GM23248 (cell line): Measurements from ENCODE around the gene CHST9. TPM values are rescaled to one million over a fixed set of nuclear protein-coding genes. Genes with fewer than 3 reads are reported as not detected.

Experiments
- DNase-seq: peaks from one replicate; pipeline ENCODE4 v3.0.0-alpha.2; 2015
- H2AFZ ChIP-seq: fragments of 200-600 bp; sonication (generic); 2 replicates; pipeline ENCODE4 v1.6.1; 2016; ENCODE audit warnings: antibody characterized with exemption
- H3F3A ChIP-seq: fragments of 200-600 bp; sonication (generic); 2 replicates; pipeline ENCODE4 v1.6.1; 2016; ENCODE audit warnings: mild to moderate bottlenecking, antibody characterized with exemption, mixed run types; ENCODE audit not compliant: insufficient read depth
- H3K27ac ChIP-seq: fragments of 200-600 bp; sonication (generic); 2 replicates; pipeline ENCODE4 v1.5.1; 2016; ENCODE audit warnings: mild to moderate bottlenecking
- H3K27me3 ChIP-seq: fragments of 200-600 bp; sonication (generic); replicated peaks from 2 replicates; pipeline ENCODE4 v1.6.1; 2016; ENCODE audit warnings: mild to moderate bottlenecking; ENCODE audit not compliant: insufficient read depth
- H3K36me3 ChIP-seq: fragments of 200-600 bp; sonication (generic); 2 replicates; pipeline ENCODE4 v1.6.1; 2016; ENCODE audit warnings: low read depth, mild to moderate bottlenecking
- H3K4me1 ChIP-seq: fragments of 200-600 bp; sonication (generic); 2 replicates; pipeline ENCODE4 v1.6.1; 2016; ENCODE audit warnings: mild to moderate bottlenecking; ENCODE audit not compliant: insufficient read depth
- H3K4me2 ChIP-seq: fragments of 200-600 bp; sonication (generic); one replicate; pipeline ENCODE4 v1.6.1; 2016; ENCODE audit warnings: mild to moderate bottlenecking; ENCODE audit not compliant: unreplicated experiment
- H3K4me3 ChIP-seq: fragments of 200-600 bp; sonication (generic); 2 replicates; pipeline ENCODE4 v1.5.1; 2016; ENCODE audit warnings: mild to moderate bottlenecking
- H3K79me2 ChIP-seq: fragments of 200-600 bp; sonication (generic); 2 replicates; pipeline ENCODE4 v1.6.1; 2016; ENCODE audit warnings: mild to moderate bottlenecking; ENCODE audit not compliant: insufficient read depth
- H3K9ac ChIP-seq: fragments of 200-600 bp; sonication (generic); 2 replicates; pipeline ENCODE4 v1.6.1; 2016; ENCODE audit warnings: mild to moderate bottlenecking
- H3K9me2 ChIP-seq: fragments of 200-600 bp; sonication (generic); 2 replicates; pipeline ENCODE4 v1.6.1; 2016; ENCODE audit warnings: mixed run types, mild to moderate bottlenecking, moderate library complexity; ENCODE audit not compliant: insufficient read depth
- H3K9me3 ChIP-seq: fragments of 200-600 bp; sonication (generic); one replicate; pipeline ENCODE4 v1.6.1; 2017; ENCODE audit warnings: low read depth
- H4K20me1 ChIP-seq: fragments of 200-600 bp; sonication (generic); 2 replicates; pipeline ENCODE4 v1.6.0; 2016; ENCODE audit not compliant: insufficient read depth
- EZH2 ChIP-seq: fragments of 200-600 bp; sonication (generic); IDR thresholded peaks from 2 replicates; pipeline ENCODE4 v1.6.1; 2018; ENCODE audit warnings: antibody characterized with exemption, mild to moderate bottlenecking; ENCODE audit not compliant: insufficient read depth, poor library complexity, severe bottlenecking
- EZH2phosphoT487 ChIP-seq: fragments of 200-600 bp; sonication (generic); IDR thresholded peaks from 2 replicates; pipeline ENCODE4 v1.6.1; 2018; ENCODE audit warnings: antibody characterized with exemption, moderate library complexity, mild to moderate bottlenecking, low read depth; ENCODE audit not compliant: insufficient read depth
- WGBS, 2 experiments: methylation state at CpG; one replicate each; pipeline ENCODE4 v1.1.6; 2015 to 2017; ENCODE audit warnings: low lambda C conversion rate in 2 of 2, low coverage in 1 of 2; ENCODE audit errors: missing lambda C conversion rate in 2 of 2; 5-methylcytosine and 5-hydroxymethylcytosine counted together
- in situ Hi-C: fragments of 300-500 bp; cut with MboI; formaldehyde crosslinking; loops from 2 replicates; pipeline ENCODE4 v1.15.0; 2020
- polyA plus RNA-seq: library from polyadenylated mRNA; unstranded; fragments of >200 nt; fragmentation: Nextera tagmentation; extraction: Ambion mirVana; gene quantifications from 2 replicates; pipeline ENCODE4 v1.2.1, GENCODE V29; 2016
- total RNA-seq: library from RNA; depleted of rRNA; stranded (reverse); fragments of >200 nt; shearing (Covaris generic); gene quantifications from 2 replicates; pipeline ENCODE4 v1.2.3, GENCODE V29; 2014

CHST9 gene
- total and polyA plus RNA-seq, 2 experiments from 2014 or later, result not detected

DNA sequence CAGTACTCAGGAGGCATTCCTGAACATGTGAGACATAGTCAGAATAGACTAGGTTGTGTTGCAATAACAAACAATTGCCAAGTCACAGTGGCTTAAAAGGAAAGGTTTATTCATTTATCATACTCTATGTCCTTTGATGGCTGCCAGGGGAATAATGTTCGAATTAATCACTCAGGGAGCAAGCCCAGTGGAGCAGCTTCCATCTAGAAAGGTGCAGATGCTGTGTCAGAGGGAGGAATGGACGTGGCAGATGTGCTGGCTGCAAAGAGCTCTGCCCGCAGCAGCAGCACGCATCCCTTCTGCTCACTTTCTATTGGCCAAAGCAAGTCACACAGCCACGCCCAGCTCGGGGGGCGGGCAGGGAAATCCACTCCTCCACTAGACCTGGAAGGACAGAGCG is 213.7 kb downstream of the CHST9 start:
- Histone ChIP-seq H3K4me1 (no peaks in the 10 kb centered on the region), H2AFZ (no peak overlapping the region), H3K36me3 (no peaks in the 10 kb centered on the region), H3K4me2 (no peak overlapping the region), H3K4me3 (no peak overlapping the region), H3K79me2 (no peaks in the 10 kb centered on the region), H3K9ac (no peak overlapping the region), H3F3A (no peaks in the 10 kb centered on the region), H3K27me3 (no peaks in the 10 kb centered on the region), H3K9me2 (no peaks in the 10 kb centered on the region), H3K27ac (no peak overlapping the region), H3K9me3 (no peaks in the 10 kb centered on the region), H4K20me1 (no peaks in the 10 kb centered on the region)
- WGBS, 2 experiments, result 34 to 45% methylated on average over 8 of the region's 8 CpGs
- DNase-seq, result no peak
- no peak for TF ChIP-seq EZH2phosphoT487
- TF ChIP-seq EZH2, result no peak
- in situ Hi-C loops, result no loop called here

DNA sequence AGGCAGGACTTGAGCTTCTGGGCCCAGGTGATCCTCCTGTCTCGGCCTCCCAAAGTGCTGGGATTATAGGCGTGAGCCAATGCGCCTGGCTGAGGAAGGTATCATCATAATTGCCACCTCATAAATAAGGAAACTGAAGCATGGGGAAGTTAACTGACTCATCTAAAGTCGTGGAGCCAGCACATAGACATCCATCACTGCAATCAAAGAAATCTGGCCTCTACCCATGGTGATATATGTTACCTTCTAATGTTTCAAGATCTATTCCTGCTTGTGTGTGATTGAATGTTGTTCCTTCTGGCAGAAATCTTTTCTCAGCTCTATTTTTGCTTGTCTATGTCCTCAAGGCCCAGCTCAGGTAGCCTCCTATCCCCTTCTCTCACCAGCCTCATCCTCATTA is 214.5 kb downstream of the CHST9 start:
- H3K4me2 ChIP-seq, result no peak overlapping the region
- H3K9ac ChIP-seq, result no peak overlapping the region
- no peaks in the 10 kb centered on the region for H3K9me2 ChIP-seq
- no peaks in the 10 kb centered on the region for H3K27me3 ChIP-seq
- no peak for DNase-seq
- no peaks in the 10 kb centered on the region for H3K9me3 ChIP-seq
- in situ Hi-C loops, result no loop called here
- H3K4me3 ChIP-seq, result no peak overlapping the region
- H3F3A ChIP-seq, result no peaks in the 10 kb centered on the region
- WGBS, 2 experiments, result 56% methylated on average over 4 of the region's 4 CpGs
- TF ChIP-seq EZH2phosphoT487, result no peak
- no peak for TF ChIP-seq EZH2
- no peaks in the 10 kb centered on the region for H3K4me1 ChIP-seq
- no peak overlapping the region for H3K27ac ChIP-seq
- no peaks in the 10 kb centered on the region for H3K36me3 ChIP-seq
- no peaks in the 10 kb centered on the region for H4K20me1 ChIP-seq
- no peaks in the 10 kb centered on the region for H3K79me2 ChIP-seq
- H2AFZ ChIP-seq, result no peak overlapping the region

DNA sequence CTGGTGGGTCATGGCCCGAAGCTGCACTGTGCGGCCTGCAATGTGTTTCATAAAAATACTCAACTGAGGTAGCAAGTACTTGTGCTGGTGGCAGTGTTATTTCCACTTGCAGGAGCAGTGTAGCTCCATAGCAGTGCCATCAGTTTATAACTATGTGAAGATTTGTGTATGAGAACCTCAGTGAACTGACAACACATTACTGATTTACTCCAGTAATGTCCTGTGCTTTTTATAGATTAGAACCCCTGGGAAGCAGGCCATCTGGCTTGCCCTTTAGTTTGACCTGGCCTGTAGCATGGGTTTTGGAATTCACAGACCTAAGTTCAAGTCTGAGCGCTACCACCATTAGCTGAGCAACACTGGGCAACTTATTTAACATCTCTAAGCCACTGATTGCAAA is 219.9 kb downstream of the CHST9 start:
- Histone ChIP-seq H3K9me2 (no peaks in the 10 kb centered on the region), H3K9me3 (no peaks in the 10 kb centered on the region), H3K36me3 (no peaks in the 10 kb centered on the region), H3K9ac (no peak overlapping the region), H3K27ac (no peak overlapping the region), H3K4me3 (no peak overlapping the region), H3F3A (no peaks in the 10 kb centered on the region), H4K20me1 (no peaks in the 10 kb centered on the region), H3K4me1 (no peaks in the 10 kb centered on the region), H3K79me2 (no peaks in the 10 kb centered on the region), H3K27me3 (no peaks in the 10 kb centered on the region), H3K4me2 (no peak overlapping the region), H2AFZ (no peak overlapping the region)
- 29 to 36% methylated on average over 3 of the region's 3 CpGs for WGBS, 2 experiments
- TF ChIP-seq EZH2phosphoT487 (no peak), EZH2 (no peak)
- in situ Hi-C loops, result no loop called here
- DNase-seq, result no peak

DNA sequence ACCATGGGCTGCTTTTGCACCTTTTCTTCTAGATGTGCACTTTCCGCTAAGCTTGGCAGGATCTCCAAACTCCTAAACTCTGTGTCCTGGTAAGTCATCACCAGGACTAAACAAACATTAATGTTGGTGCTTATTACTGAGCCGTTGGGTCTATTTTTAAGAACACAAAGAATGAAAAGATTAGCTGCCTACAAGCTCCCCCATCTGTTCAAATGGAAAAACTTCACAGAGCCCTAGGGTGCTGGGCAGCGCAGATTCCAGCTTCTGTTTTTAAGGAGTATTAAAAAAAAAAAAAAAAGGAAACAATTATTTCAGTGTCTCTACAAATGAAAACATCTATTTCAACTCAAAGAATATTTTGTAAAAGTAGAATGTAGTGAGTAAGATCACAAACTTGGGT is 221.8 kb downstream of the CHST9 start:
- Histone ChIP-seq H3K9me2 (no peaks in the 10 kb centered on the region), H3K36me3 (no peaks in the 10 kb centered on the region), H3K79me2 (no peaks in the 10 kb centered on the region), H3K4me3 (no peak overlapping the region), H3K4me1 (no peaks in the 10 kb centered on the region), H2AFZ (no peak overlapping the region), H3F3A (no peaks in the 10 kb centered on the region), H4K20me1 (no peaks in the 10 kb centered on the region), H3K27ac (no peak overlapping the region), H3K27me3 (no peaks in the 10 kb centered on the region), H3K9ac (no peak overlapping the region), H3K9me3 (no peaks in the 10 kb centered on the region), H3K4me2 (no peak overlapping the region)
- WGBS, 2 experiments, result 56% methylated on average over 3 of the region's 3 CpGs
- in situ Hi-C loops, result no loop called here
- peak; percentile 7 for DNase-seq
- TF ChIP-seq EZH2phosphoT487 (no peak), EZH2 (no peak)

DNA sequence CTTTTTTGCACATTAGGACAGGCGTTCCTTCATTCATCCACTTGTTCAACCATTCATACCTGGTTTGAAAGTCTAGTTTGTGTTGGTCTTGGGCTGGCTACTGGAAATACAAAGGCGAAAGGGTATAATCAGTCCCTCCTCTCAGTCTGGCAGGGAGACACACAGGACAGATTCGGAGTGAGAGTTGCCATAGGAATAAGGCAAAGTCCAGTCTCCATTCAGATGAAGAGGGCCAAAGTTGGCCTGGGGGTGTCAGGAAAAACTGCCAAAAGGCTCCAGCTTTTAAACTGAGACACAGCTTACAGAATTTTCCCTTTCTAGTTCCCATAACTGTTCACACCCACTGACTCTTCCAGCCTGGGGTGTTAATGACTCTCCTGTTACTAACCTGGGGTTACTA is 223.3 kb downstream of the CHST9 start:
- WGBS, 2 experiments, result 59 to 66% methylated on average over 3 of the region's 3 CpGs
- no peak overlapping the region for H3K9ac ChIP-seq

More for the DNA sequence above, 223.3 kb downstream of the CHST9 start:
- Histone ChIP-seq H3K4me2 (no peak overlapping the region), H3K4me1 (no peaks in the 10 kb centered on the region), H3K9me3 (no peaks in the 10 kb centered on the region), H3K27ac (no peak overlapping the region), H3K27me3 (no peaks in the 10 kb centered on the region), H3K4me3 (no peak overlapping the region), H3F3A (no peaks in the 10 kb centered on the region), H4K20me1 (no peaks in the 10 kb centered on the region), H3K79me2 (no peaks in the 10 kb centered on the region), H3K36me3 (no peaks in the 10 kb centered on the region), H2AFZ (no peak overlapping the region), H3K9me2 (no peaks in the 10 kb centered on the region)
- in situ Hi-C loops, result no loop called here
- no peak for DNase-seq
- TF ChIP-seq EZH2phosphoT487 (no peak), EZH2 (no peak)
